GM12875 (cell line): ENCODE results near the gene RPL22L1.

Experiments
- H3K4me3 ChIP-seq: one replicate; pipeline ENCODE4 v1.5.1; 2011; ENCODE audit warnings: low read depth, low read length, control low read depth
- TF ChIP-seq, protein P1 (sequence below): IDR thresholded peaks from 2 replicates; pipeline ENCODE4 v1.5.1; 2011; ENCODE audit warnings: low read depth, mild to moderate bottlenecking, control low read depth, inconsistent platforms, low read length, moderate library complexity, borderline replicate concordance; ENCODE audit not compliant: insufficient read depth

Gene RPL22L1

GRCh38 chr3:170869645-170870593 is at the start of gene RPL22L1:
Gene RPL22L1, minus strand, starts transcription at chr3:170870195. Its CDS starts 28 bp downstream, at chr3:170870167.
- TF ChIP-seq, protein P1, sequence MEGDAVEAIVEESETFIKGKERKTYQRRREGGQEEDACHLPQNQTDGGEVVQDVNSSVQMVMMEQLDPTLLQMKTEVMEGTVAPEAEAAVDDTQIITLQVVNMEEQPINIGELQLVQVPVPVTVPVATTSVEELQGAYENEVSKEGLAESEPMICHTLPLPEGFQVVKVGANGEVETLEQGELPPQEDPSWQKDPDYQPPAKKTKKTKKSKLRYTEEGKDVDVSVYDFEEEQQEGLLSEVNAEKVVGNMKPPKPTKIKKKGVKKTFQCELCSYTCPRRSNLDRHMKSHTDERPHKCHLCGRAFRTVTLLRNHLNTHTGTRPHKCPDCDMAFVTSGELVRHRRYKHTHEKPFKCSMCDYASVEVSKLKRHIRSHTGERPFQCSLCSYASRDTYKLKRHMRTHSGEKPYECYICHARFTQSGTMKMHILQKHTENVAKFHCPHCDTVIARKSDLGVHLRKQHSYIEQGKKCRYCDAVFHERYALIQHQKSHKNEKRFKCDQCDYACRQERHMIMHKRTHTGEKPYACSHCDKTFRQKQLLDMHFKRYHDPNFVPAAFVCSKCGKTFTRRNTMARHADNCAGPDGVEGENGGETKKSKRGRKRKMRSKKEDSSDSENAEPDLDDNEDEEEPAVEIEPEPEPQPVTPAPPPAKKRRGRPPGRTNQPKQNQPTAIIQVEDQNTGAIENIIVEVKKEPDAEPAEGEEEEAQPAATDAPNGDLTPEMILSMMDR, result 0 out of 2 replicates have a peak, but pooled peaks have one; percentile 3

GRCh38 chr3:170918715-170919114 is 48.7 kb upstream of the RPL22L1 start:
- H3K4me3 ChIP-seq, result no peak overlapping the region
- TF ChIP-seq, protein P1, result no peak

More at GRCh38 chr3:170869645-170870593, at the start of gene RPL22L1:
- peak within 1 kb of the TSS; percentile 80 for H3K4me3 ChIP-seq

GRCh38 chr3:170914690-170915089 is 44.7 kb upstream of the RPL22L1 start:
- no peak overlapping the region for H3K4me3 ChIP-seq
- TF ChIP-seq, protein P1, result no peak

DNA sequence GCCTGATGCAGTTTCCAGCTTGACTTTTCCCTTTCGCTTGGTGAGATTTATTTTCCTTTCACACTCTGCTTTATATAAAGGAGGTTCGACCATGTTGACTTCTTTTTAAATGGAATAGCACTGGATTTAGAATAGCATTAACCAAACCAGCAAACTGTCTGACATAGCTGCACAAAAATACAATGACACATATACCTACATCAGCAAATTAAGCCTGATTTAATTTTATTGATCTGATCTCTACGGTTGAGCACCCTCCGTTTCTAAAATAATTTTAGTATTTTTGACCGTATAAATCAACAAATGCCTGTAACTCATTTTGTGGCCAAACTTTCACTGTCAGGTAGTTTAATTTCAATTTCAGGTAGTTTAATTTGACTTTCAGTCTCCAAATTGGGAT is 44.2 kb upstream of the RPL22L1 start:
- H3K4me3 ChIP-seq, result no peak overlapping the region
- TF ChIP-seq, protein P1, result no peak

DNA sequence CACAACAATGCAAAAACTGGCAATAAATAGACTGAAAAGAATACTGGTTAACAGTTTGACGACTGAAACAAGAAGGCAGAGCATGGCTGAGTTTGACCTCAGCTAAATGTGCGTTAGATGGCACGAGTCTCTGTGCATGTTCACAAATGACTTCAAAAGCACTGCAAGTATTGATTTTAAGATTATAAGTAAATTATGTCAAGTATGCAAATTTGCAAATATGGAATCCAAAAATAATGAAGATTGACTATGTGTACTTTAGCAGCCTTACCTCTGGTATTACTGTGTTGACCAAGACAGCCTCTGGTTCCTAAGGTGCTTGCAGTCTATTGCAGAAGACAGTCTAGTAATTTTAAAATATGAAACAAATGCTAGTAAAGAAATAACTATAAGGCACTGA is 41.1 kb upstream of the RPL22L1 start:
- TF ChIP-seq, protein P1, result no peak
- H3K4me3 ChIP-seq, result no peak overlapping the region

GRCh38 chr3:170910542-170910941 is 40.5 kb upstream of the RPL22L1 start:
- no peak overlapping the region for H3K4me3 ChIP-seq
- TF ChIP-seq, protein P1, result no peak
